Stomach (tissue), 9 donors: ENCODE measurements around the gene ADARB2. TPM values are rescaled to one million over a fixed set of nuclear protein-coding genes. Genes with fewer than 3 reads are reported as not detected.

Experiments used
- DNase-seq, 2 donors: peaks; one replicate each; pipeline versions ENCODE4 v3.0.0 to v3.0.0-alpha.2; 2013 to 2019
- H3K27ac ChIP-seq, 5 donors: fragments of 200-600 bp in 4 of 5; sonication (generic) in 4 of 5; one replicate each; pipeline ENCODE4 v1.5.1; 2013 to 2019; ENCODE audit warnings: mild to moderate bottlenecking in 1 of 5, moderate library complexity in 1 of 5
- H3K27me3 ChIP-seq, 3 donors: fragments of 200-600 bp; sonication (generic); one replicate each; pipeline ENCODE4 v1.5.1; 2017 to 2019; ENCODE audit warnings: mixed run types in 1 of 3
- H3K36me3 ChIP-seq, 4 donors: fragments of 200-600 bp; sonication (generic); 1 replicate in 3 of 4; 2 replicates in 1 of 4; pipeline ENCODE4 v1.5.1; 2016 to 2019
- H3K4me1 ChIP-seq, 4 donors: fragments of 200-600 bp; sonication (generic); one replicate each; pipeline ENCODE4 v1.5.1; 2016 to 2019
- H3K4me3 ChIP-seq, 4 donors: fragments of 200-600 bp; sonication (generic) in 3 of 4; one replicate each; pipeline ENCODE4 v1.5.1; 2016 to 2019; ENCODE audit warnings: mild to moderate bottlenecking in 1 of 4
- H3K9me3 ChIP-seq, 4 donors: fragments of 200-600 bp; sonication (generic); one replicate each; pipeline ENCODE4 v1.5.1; 2016 to 2019
- EP300 ChIP-seq: sonication (generic); formaldehyde crosslinking; IDR thresholded peaks from one replicate; pipeline ENCODE4 v1.6.1; 2017; ENCODE audit warnings: antibody characterized with exemption
- POLR2A ChIP-seq, 4 donors: fragments of 450-650 bp; IDR thresholded peaks; one replicate each; pipeline ENCODE4 v1.6.1; 2016; ENCODE audit warnings: antibody characterized with exemption in 4 of 4, control low read depth in 2 of 4, mild to moderate bottlenecking in 1 of 4, moderate library complexity in 1 of 4
- POLR2AphosphoS5 ChIP-seq, 3 donors: sonication (generic); formaldehyde crosslinking; IDR thresholded peaks; one replicate each; pipeline ENCODE4 v1.6.1; 2016; ENCODE audit warnings: antibody characterized with exemption in 3 of 3
- WGBS, 5 donors: extraction: QIAGEN DNeasy Blood & Tissue Kit in 3 of 5; methylation state at CpG; one replicate each; pipeline versions ENCODE4 v1.1.5 to v1.1.7; 2013 to 2018; 5-methylcytosine and 5-hydroxymethylcytosine counted together
- intact Hi-C: fragments of 100-400 bp; cut with DNase I; formaldehyde crosslinking; loops from one replicate; pipeline ENCODE4 v1.15.1; 2023; ENCODE audit warnings: low total_unique reads
- polyA plus RNA-seq, 3 donors: library from polyadenylated mRNA; stranded (reverse); fragments of 200-250 nt; gene quantifications; one replicate each; pipeline ENCODE4 v1.2.3, GENCODE V29; 2013
- total RNA-seq, 5 donors: library from RNA; depleted of rRNA; stranded (reverse); fragments of >200 nt; gene quantifications; one replicate each; pipeline versions ENCODE4 v1.1.0 to v1.2.3, GENCODE V29; 2014 to 2016
- TF ChIP-seq, protein P1 (sequence below), 7 experiments: fragments of 450-650 bp in 4 of 7; fragments of 200-600 bp in 3 of 7; sonication (generic) in 3 of 7; IDR thresholded peaks; one replicate each; pipeline ENCODE4 v1.5.1; 2016 to 2019; ENCODE audit warnings: antibody characterized with exemption in 7 of 7, control low read depth in 2 of 7, mild to moderate bottlenecking in 1 of 7
- donor health status: healthy with polysubstance abuse.
- donor health status: Bipolar disorder and iron deficiency.
- donor health status: healthy.

Gene ADARB2
- total and polyA plus RNA-seq, 8 donors: 0.55 to 4.1 (median 1.4) TPM; not detected in 1

DNA sequence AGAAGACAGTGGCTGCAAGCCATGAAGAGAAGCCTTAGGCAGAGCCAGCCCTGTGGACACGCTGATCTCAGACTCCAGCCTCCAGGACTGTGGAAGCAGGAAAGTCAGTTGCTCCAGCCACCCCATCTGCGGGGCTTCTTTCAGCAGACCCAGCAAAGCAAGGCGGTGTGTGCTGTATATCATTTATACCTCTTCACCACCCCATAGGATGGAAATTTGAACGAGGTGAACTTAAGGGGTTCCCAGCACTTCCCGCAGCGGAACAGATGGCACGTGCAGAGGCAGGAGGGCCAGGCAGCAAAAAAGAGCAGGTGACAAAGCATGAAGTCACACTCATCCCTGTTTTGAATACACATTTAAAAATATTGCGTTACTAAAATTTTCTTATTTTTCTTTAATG lies 159.4 kb downstream of the ADARB2 start:
- WGBS, 5 donors: 77 to 93% (median 89%) methylated on average over 8 of the region's 8 CpGs
- Histone ChIP-seq H3K4me3 (no peak overlapping the region), H3K27me3 (peaks cover 0 to 7% (median 0%) of the 10 kb centered on the region in 3 donors), H3K9me3 (no peaks in the 10 kb centered on the region), H3K4me1 (no peaks in the 10 kb centered on the region), H3K36me3 (no peaks in the 10 kb centered on the region), H3K27ac (no peak overlapping the region)
- TF ChIP-seq, protein P1, sequence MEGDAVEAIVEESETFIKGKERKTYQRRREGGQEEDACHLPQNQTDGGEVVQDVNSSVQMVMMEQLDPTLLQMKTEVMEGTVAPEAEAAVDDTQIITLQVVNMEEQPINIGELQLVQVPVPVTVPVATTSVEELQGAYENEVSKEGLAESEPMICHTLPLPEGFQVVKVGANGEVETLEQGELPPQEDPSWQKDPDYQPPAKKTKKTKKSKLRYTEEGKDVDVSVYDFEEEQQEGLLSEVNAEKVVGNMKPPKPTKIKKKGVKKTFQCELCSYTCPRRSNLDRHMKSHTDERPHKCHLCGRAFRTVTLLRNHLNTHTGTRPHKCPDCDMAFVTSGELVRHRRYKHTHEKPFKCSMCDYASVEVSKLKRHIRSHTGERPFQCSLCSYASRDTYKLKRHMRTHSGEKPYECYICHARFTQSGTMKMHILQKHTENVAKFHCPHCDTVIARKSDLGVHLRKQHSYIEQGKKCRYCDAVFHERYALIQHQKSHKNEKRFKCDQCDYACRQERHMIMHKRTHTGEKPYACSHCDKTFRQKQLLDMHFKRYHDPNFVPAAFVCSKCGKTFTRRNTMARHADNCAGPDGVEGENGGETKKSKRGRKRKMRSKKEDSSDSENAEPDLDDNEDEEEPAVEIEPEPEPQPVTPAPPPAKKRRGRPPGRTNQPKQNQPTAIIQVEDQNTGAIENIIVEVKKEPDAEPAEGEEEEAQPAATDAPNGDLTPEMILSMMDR (IDR thresholded peaks at IDR 0.05): no peak
- TF ChIP-seq EP300: no peak
- TF ChIP-seq POLR2AphosphoS5 (IDR thresholded peaks at IDR 0.05): no peak
- TF ChIP-seq POLR2A (IDR thresholded peaks at IDR 0.05): no peak
- DNase-seq: no peak
- intact Hi-C loops: no loop called here

DNA sequence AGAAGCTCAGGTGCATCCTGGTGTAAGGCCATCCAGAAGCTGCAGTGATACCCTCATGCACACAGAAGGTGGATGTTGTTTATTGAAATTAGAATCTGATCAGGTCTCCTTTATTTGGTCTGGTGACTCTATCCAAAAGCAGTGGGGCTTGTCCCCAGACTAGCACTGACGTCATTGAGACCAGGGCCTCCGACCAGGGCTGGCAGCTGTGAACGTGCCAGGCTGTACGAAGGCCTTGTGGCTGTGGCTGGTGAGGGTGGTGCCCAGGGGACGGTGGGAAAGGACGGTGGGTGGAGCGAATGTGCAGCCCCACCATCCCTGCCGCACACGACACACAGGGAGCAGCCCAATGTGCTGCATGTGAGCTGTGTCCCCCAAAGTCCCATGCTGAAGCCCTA lies 160.0 kb downstream of the ADARB2 start:
- peaks cover 0 to 7% (median 0%) of the 10 kb centered on the region in 3 donors for H3K27me3 ChIP-seq
- TF ChIP-seq POLR2A (IDR thresholded peaks at IDR 0.05) (no peak), EP300 (no peak), POLR2AphosphoS5 (IDR thresholded peaks at IDR 0.05) (no peak)
- TF ChIP-seq, protein P1 (IDR thresholded peaks at IDR 0.05): no peak
- H3K36me3 ChIP-seq: no peaks in the 10 kb centered on the region
- WGBS, 5 donors: 81 to 91% (median 87%) methylated on average over 9 of the region's 9 CpGs
- DNase-seq: no peak
- intact Hi-C loops: no loop called here
- no peak overlapping the region for H3K4me3 ChIP-seq
- H3K27ac ChIP-seq: no peak overlapping the region
- H3K9me3 ChIP-seq: no peaks in the 10 kb centered on the region
- H3K4me1 ChIP-seq: peaks cover 0 to 5% (median 3%) of the 10 kb centered on the region in 4 donors

DNA sequence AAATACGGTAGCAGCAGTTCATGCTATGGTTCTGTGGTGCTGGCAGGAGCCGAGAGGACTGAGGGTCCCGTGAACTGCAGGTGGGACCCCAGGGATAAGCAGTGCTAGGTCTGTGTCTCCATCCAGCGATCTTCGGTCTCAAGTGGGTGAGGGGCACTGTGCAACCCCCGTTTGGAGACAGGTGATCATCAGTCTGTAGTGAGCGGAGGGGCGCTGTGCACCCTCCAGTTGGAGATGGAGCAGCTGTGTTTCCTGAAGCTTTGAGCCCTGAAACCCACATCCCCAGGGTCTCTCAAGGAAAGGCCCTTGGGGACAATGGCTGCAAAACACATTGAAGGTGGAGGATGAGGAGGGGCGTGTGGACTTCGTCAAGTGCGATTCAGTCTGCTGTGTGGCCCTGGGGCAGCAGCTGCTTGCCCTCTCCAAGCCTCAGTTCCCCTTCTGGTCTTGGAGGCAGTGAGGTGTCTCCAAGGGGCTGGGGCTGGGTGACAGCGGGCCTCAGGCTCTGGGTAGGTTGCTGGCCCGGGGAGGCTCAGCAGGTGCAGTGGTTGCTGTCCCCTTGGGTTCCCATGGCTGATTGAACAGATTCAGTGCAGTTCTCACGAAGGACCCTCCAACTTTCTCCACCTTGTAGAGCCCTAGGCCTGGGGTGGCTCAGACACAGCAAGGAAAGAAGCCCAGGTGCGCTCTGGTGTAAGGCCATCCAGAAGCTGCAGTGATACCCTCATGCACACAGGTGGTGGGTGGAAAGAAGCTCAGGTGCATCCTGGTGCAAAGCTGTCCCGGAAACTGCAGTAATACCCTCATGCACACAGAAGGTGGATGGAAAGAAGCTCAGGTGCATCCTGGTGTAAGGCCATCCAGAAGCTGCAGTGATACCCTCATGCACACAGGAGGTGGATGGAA lies 160.6 kb downstream of the ADARB2 start:
- 81 to 91% (median 86%) methylated on average over 7 to 16 of the region's 16 CpGs for WGBS, 5 donors
- Histone ChIP-seq H3K36me3 (no peaks in the 10 kb centered on the region), H3K4me1 (peaks cover 0 to 7% (median 3%) of the 10 kb centered on the region in 4 donors), H3K9me3 (no peaks in the 10 kb centered on the region), H3K27me3 (peaks cover 0 to 7% (median 0%) of the 10 kb centered on the region in 3 donors), H3K27ac (no peak overlapping the region), H3K4me3 (no peak overlapping the region)
- DNase-seq: no peak
- TF ChIP-seq EP300 (no peak), POLR2AphosphoS5 (IDR thresholded peaks at IDR 0.05) (no peak), POLR2A (IDR thresholded peaks at IDR 0.05) (no peak)
- TF ChIP-seq, protein P1 (IDR thresholded peaks at IDR 0.05): no peak
- intact Hi-C loops: no loop called here

DNA sequence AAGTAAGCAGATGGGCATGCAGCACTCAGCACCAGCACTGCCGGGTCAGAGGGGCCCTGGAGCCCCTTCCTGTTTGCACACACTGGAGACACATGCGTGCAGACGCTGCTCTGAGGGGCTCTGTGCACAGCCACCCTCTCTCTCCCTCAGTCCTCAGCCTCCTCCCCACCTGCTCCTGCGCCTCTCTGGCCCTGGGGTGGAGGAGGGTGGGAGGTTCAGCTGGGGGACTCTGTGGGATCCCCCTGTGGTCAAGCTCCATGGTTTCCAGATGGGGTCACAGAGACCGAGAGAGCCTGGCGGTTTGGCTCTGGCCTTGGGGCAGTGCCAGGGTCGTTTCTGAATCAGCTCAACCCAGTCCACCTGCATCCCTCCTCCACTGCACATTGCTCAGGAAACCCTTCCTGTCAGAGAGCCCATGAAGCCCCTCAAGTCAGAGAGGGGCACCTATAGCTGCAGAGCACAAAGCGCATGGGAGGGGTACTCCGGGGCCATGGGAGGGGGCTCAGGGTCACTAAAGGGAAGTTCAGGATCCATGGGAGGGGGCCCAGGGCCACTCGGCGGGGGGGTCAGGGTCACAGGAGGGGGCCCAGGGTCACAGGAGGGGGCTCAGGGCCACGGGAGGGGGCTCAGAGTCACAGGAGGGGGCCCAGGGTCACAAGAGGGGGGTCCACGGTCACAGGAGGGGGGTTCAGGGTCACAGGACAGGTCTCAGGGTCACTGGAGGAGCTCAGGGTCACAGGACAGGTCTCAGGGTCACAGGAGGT lies 161.7 kb downstream of the ADARB2 start:
- Histone ChIP-seq H3K27ac (no peak overlapping the region), H3K4me1 (peaks cover 0 to 7% (median 3%) of the 10 kb centered on the region in 4 donors), H3K27me3 (peaks cover 0 to 7% (median 0%) of the 10 kb centered on the region in 3 donors), H3K4me3 (no peak overlapping the region), H3K9me3 (no peaks in the 10 kb centered on the region), H3K36me3 (no peaks in the 10 kb centered on the region)
- TF ChIP-seq, protein P1 (IDR thresholded peaks at IDR 0.05): no peak
- TF ChIP-seq POLR2A (IDR thresholded peaks at IDR 0.05): no peak
- TF ChIP-seq POLR2AphosphoS5 (IDR thresholded peaks at IDR 0.05): no peak
- no peak for TF ChIP-seq EP300
- DNase-seq: no peak
- intact Hi-C loops: no loop called here
- 56 to 69% (median 62%) methylated on average over 8 to 13 of the region's 13 CpGs for WGBS, 5 donors
